Measurements from ENCODE around the gene SMYD4. TPM values are rescaled to one million over a fixed set of nuclear protein-coding genes. Genes with fewer than 3 reads are reported as not detected.
"Not testable (repeated sequence)": the region's sequence is repeated elsewhere in the genome, so short reads cannot be mapped to it uniquely, and the experiment has no call there.

SMYD4 gene
- total RNA-seq, 1 donor: 7.1 TPM

GRCh38 chr17:1741899-1742298, 87.8 kb downstream of the SMYD4 start:
- H3K4me3 ChIP-seq (ENCODE audit: low read length); H3K27me3 ChIP-seq (ENCODE audit: insufficient read depth, low read length); H3K9me3 ChIP-seq (ENCODE audit: low read depth, low read length); H3K4me1 ChIP-seq (ENCODE audit: insufficient read depth, low read length): not testable (repeated sequence)

GRCh38 chr17:1737531-1738291, 92.0 kb downstream of the SMYD4 start:
- Histone ChIP-seq H3K9me3 (ENCODE audit: low read depth, low read length) (no peaks in the 10 kb centered on the region), H3K4me3 (ENCODE audit: low read length) (no peak overlapping the region), H3K4me1 (ENCODE audit: insufficient read depth, low read length) (no peaks in the 10 kb centered on the region), H3K27me3 (ENCODE audit: insufficient read depth, low read length) (no peaks in the 10 kb centered on the region)

GRCh38 chr17:1736348-1737281, 93.1 kb downstream of the SMYD4 start:
- Histone ChIP-seq H3K4me1 (ENCODE audit: insufficient read depth, low read length) (no peaks in the 10 kb centered on the region), H3K9me3 (ENCODE audit: low read depth, low read length) (no peaks in the 10 kb centered on the region), H3K4me3 (ENCODE audit: low read length) (no peak overlapping the region), H3K27me3 (ENCODE audit: insufficient read depth, low read length) (no peaks in the 10 kb centered on the region)

- Histone ChIP-seq H3K4me1 (ENCODE audit: insufficient read depth, low read length) (no peaks in the 10 kb centered on the region), H3K4me3 (ENCODE audit: low read length) (no peak overlapping the region), H3K9me3 (ENCODE audit: low read depth, low read length) (no peaks in the 10 kb centered on the region), H3K27me3 (ENCODE audit: insufficient read depth, low read length) (no peaks in the 10 kb centered on the region)
Measured at GRCh38 chr17:1735834-1736347, 93.8 kb downstream of the SMYD4 start.

GRCh38 chr17:1735418-1735817, 94.3 kb downstream of the SMYD4 start:
- H3K4me3 ChIP-seq (ENCODE audit: low read length): no peak overlapping the region
- no peaks in the 10 kb centered on the region for H3K9me3 ChIP-seq (ENCODE audit: low read depth, low read length)
- no peaks in the 10 kb centered on the region for H3K4me1 ChIP-seq (ENCODE audit: insufficient read depth, low read length)
- H3K27me3 ChIP-seq (ENCODE audit: insufficient read depth, low read length): no peaks in the 10 kb centered on the region

GRCh38 chr17:1733759-1734158, 95.9 kb downstream of the SMYD4 start:
- H3K9me3 ChIP-seq (ENCODE audit: low read depth, low read length): no peaks in the 10 kb centered on the region
- H3K4me3 ChIP-seq (ENCODE audit: low read length): no peak overlapping the region
- H3K27me3 ChIP-seq (ENCODE audit: insufficient read depth, low read length): no peaks in the 10 kb centered on the region
- H3K4me1 ChIP-seq (ENCODE audit: insufficient read depth, low read length): no peaks in the 10 kb centered on the region

- Histone ChIP-seq H3K4me3 (ENCODE audit: low read length) (no peak overlapping the region), H3K4me1 (ENCODE audit: insufficient read depth, low read length) (peaks cover 1% of the 10 kb centered on the region), H3K27me3 (ENCODE audit: insufficient read depth, low read length) (no peaks in the 10 kb centered on the region), H3K9me3 (ENCODE audit: low read depth, low read length) (no peaks in the 10 kb centered on the region)
Measured at GRCh38 chr17:1732833-1733321, 96.8 kb downstream of the SMYD4 start.

- no peaks in the 10 kb centered on the region for H3K9me3 ChIP-seq (ENCODE audit: low read depth, low read length)
- H3K27me3 ChIP-seq (ENCODE audit: insufficient read depth, low read length): no peaks in the 10 kb centered on the region
- H3K4me3 ChIP-seq (ENCODE audit: low read length): no peak overlapping the region
- H3K4me1 ChIP-seq (ENCODE audit: insufficient read depth, low read length): peaks cover 7% of the 10 kb centered on the region
Measured at GRCh38 chr17:1732241-1732832, 97.4 kb downstream of the SMYD4 start.

GRCh38 chr17:1731194-1731506, 98.6 kb downstream of the SMYD4 start:
- Histone ChIP-seq H3K9me3 (ENCODE audit: low read depth, low read length) (no peaks in the 10 kb centered on the region), H3K4me1 (ENCODE audit: insufficient read depth, low read length) (peaks cover 18% of the 10 kb centered on the region), H3K27me3 (ENCODE audit: insufficient read depth, low read length) (no peaks in the 10 kb centered on the region), H3K4me3 (ENCODE audit: low read length) (no peak overlapping the region)

GRCh38 chr17:1730326-1731193, 99.1 kb downstream of the SMYD4 start:
- H3K9me3 ChIP-seq (ENCODE audit: low read depth, low read length): no peaks in the 10 kb centered on the region
- H3K4me1 ChIP-seq (ENCODE audit: insufficient read depth, low read length): peaks cover 24% of the 10 kb centered on the region
- H3K27me3 ChIP-seq (ENCODE audit: insufficient read depth, low read length): no peaks in the 10 kb centered on the region
- no peak overlapping the region for H3K4me3 ChIP-seq (ENCODE audit: low read length)

- peaks cover 30% of the 10 kb centered on the region for H3K4me1 ChIP-seq (ENCODE audit: insufficient read depth, low read length)
- no peak overlapping the region for H3K4me3 ChIP-seq (ENCODE audit: low read length)
- no peaks in the 10 kb centered on the region for H3K9me3 ChIP-seq (ENCODE audit: low read depth, low read length)
- H3K27me3 ChIP-seq (ENCODE audit: insufficient read depth, low read length): no peaks in the 10 kb centered on the region
Measured at GRCh38 chr17:1729966-1730325, 99.8 kb downstream of the SMYD4 start.

Other genes starting within 250 kb of the SMYD4 start
- gene SLC43A2, start 201.1 kb downstream of the SMYD4 start, total RNA-seq: 88.4 TPM
- gene SCARF1, start 184.2 kb downstream of the SMYD4 start, total RNA-seq: 4.6 TPM
- 6.7 TPM for gene RILP, start 180.0 kb downstream of the SMYD4 start, total RNA-seq
- 186 TPM for gene PRPF8, start 145.0 kb downstream of the SMYD4 start, total RNA-seq
- under 0.01 TPM for gene TLCD2, start 119.5 kb downstream of the SMYD4 start, total RNA-seq
- 19.9 TPM for gene WDR81, start 105.2 kb downstream of the SMYD4 start, total RNA-seq
- gene SERPINF2, start 87.0 kb downstream of the SMYD4 start, total RNA-seq: 0.52 TPM
- 15.1 TPM for gene SERPINF1, start 67.8 kb downstream of the SMYD4 start, total RNA-seq
- 21.3 TPM for gene RPA1, start 103 bp upstream of the SMYD4 start, total RNA-seq
- not detected for gene RTN4RL1, start 195.4 kb upstream of the SMYD4 start, total RNA-seq
- gene DPH1, start 200.3 kb upstream of the SMYD4 start, total RNA-seq: 47.5 TPM
- 28.1 TPM for gene OVCA2, start 212.1 kb upstream of the SMYD4 start, total RNA-seq
- gene HIC1, start 225.2 kb upstream of the SMYD4 start, total RNA-seq: 16.4 TPM